Endothelial cell of hepatic sinusoid (primary cell): ENCODE data around the gene GPR68.
"Not testable (repeated sequence)": the region's sequence is repeated elsewhere in the genome, so short reads cannot be mapped to it uniquely, and the experiment has no call there.

ENCODE experiments used
- in situ Hi-C: cut with HindIII; loops from 2 replicates; pipeline ENCODE4 v1.10.0; 2017; ENCODE audit warnings: low sequenced_read_pairs

Gene GPR68

DNA sequence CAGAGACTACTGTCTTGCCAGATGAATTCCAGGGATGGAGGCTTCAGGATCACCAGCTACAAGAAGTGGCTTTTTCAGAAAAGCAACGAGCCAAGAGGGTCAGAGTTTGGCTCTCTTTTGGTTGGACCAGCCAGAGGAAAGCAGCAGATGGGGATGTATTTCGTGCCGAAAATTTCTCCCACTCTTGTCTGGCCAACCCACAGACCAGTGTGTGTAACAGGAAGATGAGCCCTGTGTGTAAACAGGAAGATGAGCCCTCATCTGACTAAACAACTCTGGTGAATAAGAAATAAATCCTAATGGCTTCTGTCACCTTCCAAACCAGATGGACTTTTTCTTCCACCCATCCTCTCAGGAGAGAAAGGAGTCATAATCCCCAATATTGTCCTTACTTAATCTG lies 13.1 kb downstream of the GPR68 start:
- in situ Hi-C loops = no loop called here

DNA sequence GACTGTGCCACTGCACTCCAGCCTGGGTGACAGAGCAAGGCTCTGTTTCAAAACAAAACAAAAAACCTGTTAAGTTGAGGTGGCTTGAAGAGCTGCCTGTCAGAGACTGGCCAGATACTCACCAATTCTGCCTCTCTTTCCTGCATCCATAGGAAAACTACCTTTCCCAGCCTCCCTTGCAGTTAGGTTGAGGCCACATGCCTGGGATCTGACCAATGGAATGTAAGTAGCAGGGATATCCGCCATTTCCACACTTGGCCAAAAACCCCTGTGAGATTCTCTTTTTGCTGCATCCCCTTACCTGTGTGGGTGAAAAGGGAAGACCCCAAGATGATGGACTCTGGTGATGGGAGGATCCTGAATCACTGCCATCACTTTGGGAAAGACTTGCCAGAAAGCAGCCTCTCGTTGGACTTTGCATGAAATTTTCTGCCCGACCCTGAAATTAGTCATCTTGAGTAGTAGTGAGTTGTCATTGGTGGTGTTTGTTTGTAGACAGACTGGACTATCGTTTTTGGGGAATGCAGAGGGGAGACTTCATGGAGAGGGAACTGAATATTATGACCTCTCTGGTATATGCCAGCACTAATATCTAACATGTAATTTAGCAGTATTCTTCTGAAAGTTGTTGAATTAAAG lies 14.0 kb downstream of the GPR68 start:
- in situ Hi-C loops = no loop called here

DNA sequence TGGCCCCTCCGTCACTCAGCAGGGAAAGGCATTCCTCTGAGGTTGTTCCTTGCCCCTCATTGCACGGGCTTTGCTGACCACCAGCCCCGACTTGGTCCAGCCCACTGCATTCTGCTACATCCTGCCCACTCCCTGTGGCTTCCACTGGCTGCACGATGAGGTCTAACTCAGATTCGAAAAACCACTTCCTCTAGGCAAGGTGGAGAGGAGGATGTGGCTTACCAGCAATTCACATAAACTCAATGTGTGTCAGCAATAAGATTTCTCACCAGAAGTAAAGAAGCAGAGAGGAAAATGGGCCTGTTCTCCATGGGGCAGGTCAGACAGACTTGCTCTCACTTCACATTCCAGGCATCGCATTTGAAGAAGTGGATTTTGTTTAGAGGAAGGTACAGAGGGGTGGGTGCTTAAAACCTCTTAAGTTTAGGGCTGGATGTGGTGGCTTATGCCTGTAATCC lies 14.7 kb downstream of the GPR68 start:
- in situ Hi-C loops = no loop called here

DNA sequence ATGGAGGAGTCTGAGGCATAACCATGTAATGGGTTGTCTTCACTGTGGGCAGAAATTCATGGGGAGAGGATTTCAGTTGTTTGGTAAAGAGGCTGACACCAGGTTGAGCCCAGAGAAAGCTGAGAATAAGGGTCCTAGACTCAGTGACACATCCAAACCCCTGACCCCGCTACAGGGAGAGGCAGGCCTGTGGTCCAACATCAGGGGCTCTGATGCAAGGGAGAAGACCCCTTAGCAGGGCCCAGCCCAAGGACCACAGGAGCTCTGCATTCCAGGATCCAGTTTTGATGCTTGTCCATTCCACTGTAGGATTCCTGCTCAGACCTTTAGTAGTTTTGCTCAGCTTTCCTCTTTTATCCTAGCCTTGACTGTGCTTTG lies 15.5 kb downstream of the GPR68 start:
- in situ Hi-C loops = no loop called here

DNA sequence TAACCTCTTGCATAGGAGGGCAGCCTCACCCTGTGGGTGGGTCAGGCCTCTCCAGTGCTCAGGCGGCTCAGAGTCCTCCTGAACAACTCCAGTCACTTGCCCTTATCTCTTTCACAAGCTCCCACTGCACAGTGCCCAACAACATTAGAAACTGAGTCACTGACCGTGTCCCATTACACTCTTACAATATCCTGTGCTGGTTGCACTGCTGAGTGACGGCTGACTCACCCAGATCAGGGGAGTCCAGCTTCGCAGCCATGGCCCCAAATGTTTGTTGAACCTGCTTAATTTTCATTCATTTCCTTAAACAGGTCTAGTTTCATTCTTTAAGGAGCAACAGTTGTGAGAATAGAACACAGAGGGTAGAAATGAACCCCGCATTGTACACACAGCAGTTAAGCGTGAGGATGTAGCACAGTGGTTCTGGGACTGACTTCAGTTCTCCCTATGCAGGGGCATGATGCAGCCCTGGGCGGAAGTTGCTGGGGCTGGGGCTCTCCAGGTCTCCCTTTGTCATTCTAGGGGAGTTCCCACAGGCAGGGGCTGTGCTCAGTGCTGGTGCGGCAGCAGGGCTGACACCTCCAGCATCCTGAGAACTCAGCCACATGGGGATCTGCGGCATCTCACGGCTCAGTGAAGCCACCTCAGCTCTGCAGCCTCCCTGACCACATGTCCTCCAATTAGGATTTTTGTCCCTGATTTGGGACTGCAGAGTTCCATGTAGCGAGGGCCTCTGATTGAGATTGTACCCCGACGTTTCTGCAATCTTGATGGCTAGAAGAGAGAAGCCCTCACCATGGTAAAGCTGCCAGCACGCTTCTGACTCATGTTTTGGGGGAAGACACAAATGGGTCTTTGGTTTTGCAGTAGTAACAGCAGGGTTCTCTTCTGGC lies 16.1 kb downstream of the GPR68 start:
- in situ Hi-C loops = no loop called here

DNA sequence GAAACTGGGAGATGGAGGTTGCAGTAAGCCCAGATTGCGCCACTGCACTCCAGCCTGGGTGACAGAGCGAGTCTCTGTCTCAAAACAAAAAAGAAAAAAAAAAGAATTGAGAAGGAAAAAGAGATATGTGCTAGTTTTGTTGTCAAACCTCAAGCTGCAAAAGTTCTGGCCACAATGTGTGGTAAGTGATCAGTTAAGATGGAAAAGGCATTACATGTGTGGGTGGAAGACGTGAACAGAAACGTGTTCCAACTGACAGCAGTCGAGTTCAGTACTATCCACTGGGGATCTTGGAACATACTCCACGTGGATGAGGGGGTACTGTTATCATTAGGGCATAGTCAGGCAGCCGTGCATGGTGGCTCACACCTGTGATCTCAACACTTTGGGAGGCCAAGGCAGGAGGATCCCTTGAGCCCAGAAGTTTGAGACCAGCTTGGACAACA lies 17.3 kb downstream of the GPR68 start:
- in situ Hi-C loops = no loop called here

DNA sequence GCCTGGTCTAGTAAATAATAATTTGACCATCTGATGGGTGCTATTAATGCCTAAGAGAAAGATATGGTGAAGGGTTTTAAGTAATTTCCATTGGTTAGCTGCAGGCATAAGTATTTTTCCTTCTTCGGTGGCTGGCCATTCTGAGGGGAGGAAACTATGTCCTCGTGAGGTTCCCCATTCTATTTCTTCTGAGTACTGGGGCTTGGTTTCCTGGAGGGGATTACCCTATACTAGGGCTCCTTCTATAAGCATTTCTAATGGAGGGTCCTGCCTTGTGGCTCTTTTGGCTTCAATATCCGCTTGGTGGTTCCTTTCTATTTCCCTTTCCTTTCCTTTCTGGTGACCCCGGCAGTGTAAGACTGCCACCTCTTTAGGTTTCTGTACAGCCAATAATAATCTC lies 18.1 kb downstream of the GPR68 start:
- in situ Hi-C loops = not testable (repeated sequence)

DNA sequence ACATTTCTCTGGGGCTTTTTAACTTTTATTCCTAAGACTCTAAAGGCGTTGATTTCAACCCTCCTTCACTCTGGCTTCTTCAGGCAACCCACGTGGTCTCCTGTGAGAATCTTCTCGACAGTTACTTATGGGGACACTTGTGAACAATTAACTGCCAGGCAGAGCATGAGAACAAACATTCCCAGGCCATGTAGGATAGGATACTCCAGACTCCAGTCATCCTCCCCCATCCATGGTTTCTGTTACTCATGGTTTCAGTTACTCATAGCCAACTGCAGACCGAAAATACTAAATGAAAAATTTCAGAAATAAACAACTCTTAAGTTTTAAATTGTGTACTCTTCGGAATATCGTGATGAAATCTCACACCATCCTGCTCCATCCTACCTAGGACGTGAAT lies 19.5 kb downstream of the GPR68 start:
- in situ Hi-C loops = no loop called here

DNA sequence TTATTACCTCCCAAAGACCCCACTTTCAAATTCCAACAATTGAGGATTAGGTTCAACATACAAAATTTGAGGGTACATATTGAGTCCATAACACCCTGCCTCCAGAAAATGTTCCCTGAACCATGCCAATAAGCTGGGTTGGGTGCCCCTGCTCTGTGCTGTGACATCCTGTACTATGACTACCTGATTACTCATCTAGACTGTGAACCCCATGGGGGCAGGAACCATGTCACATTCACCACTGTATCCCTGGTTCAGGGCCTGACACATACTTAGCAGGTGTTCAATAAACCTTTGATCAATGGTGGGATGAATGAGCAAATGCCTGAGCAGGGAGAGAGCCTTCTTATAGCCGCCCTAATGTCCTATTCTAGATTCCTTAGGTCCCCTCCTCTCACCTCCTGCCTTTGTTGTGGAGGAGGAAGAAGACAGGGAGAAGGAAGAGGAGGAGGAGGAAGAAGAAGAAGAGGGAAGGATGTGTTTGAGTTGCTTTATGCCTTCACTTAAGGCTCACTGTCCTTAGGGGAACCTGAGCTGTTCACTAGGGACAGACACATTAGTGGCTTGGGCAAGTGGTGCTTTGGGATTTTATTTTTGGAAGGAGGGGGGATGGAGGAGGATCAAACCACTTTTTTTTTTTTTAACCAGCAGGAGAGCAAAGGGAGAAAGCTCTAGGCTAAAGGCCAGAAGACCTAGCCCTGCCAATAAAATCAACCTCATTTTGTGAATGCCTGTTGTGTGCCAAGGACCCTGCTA lies 21.3 kb downstream of the GPR68 start:
- in situ Hi-C loops = no loop called here

DNA sequence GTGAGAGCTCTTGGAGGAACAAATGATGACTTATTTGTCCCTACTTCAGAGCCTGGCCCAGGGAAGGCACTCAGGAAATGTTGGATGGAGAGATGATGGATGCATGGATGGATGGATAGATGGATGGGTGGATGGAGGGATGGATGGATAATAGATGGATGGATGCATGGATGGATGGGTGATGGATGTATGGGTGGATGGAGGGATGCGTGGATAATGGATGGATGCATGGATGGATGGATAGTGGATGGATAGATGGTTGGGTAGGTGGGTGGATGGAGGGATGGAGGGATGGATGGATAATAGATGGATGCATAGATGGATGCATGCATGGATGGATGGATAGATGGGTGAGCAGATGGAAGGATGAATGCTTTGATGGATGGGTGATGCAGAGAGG lies 23.2 kb downstream of the GPR68 start:
- in situ Hi-C loops = no loop called here

DNA sequence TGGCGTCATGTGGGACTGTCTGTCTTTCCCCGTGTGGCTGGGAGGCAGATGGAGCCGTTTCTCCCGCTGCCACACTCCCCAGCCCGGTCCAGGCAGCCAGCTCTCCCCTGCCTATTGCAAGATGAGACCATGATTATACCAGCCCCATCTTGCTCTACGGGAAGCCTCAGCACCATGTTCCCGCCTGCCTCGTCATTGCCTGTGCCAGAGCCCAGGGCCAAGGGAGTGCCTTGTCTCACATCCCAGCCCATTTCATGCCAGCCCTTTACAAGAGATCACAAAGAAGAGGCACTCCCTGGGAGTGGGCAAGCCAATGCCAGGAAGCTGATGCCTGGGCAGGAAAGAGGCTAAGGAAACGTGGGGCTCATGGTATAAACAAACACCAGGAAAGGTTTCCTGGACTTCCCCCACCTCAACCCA lies 23.9 kb downstream of the GPR68 start:
- in situ Hi-C loops = no loop called here

DNA sequence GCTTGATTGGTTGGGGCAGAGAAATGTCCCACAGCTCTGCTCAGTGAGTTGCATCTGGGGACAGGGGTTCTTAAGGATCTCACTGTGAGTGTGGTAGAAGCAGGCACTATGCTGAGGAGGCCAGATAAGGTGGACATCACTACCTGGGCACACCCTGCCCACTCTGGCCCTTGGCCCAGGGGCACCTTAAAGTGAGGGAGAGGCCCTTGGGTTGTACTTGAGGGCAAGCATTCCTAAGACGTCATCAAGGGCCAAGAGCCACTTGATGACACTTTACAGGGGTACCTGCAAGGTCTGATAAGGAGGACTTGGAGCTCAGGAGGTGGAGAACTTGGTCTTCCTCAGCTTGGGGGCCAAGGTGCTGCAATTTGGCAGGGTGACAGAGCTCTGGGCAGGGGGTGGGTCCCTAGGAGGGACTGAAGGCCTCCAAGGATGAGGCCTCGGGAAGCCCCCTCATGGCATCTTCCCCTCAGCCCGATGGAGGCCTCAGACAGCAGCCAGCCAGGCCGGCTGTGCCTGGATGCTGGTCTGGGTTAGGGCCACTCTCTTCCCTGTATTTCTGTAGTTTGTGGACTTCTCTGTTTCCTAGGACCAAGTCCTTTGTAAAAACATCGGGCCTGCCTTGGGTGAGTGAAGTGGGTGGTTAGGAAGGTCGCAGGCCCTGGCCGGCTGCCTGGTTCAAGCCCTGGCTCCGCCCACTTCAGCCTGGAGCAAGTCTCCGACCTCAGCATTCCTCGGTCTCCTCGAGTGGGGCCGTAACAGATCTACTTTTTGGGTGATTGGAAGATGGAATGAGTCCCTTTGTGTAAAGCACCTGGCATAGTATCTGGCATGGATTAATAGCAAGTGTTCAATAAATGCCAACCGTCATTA lies 24.8 kb downstream of the GPR68 start:
- in situ Hi-C loops = loop anchor here (5.0 kb wide), 1 partner anchor 73 kb away; no protein-coding TSS in a partner anchor

DNA sequence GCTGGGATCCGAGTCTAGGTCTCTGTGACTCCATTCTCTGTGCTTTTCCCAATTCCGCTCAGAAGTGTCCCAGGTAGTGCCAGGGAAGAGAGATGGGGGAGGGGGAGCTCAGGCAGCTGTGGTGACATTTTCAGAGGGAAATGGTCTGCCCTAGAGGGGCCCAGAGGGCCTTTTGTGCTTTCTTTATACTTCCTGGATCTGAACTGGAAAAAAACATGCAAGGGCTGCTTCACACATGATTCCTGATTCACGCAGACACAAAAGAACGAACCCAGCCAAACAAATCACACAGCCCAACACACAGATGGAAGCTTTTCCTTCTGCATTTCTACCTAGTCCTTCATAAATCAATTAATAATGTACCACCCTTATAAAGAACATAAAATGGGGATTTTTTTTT lies 26.5 kb downstream of the GPR68 start:
- in situ Hi-C loops = loop anchor here (5.0 kb wide), 1 partner anchor 74 kb away; no protein-coding TSS in a partner anchor

DNA sequence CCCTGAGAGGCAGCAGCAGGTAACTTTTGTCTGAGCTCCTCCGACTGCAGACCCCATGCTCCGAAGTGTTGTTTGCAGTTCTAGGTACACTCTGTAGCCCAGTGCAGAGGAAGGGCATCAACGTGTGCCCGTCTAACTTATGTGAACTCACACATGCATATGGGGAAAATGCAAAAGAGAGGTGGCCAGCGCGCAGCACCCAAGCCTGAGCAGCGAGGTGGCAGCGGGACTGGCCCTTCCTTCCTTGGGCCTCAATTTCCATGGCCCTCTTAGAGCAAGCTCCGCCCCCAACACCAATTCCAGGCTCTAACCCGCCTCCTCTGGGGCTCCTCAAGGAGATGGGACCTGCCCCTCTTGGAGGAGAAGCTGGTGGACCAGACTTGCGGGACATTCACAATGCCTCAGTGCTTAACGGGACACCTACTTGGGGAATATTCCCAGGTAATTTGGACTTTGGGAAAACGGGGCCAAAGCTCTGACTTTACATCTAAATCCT lies 27.7 kb downstream of the GPR68 start:
- in situ Hi-C loops = loop anchor here (5.0 kb wide), 1 partner anchor 76 kb away; no protein-coding TSS in a partner anchor

DNA sequence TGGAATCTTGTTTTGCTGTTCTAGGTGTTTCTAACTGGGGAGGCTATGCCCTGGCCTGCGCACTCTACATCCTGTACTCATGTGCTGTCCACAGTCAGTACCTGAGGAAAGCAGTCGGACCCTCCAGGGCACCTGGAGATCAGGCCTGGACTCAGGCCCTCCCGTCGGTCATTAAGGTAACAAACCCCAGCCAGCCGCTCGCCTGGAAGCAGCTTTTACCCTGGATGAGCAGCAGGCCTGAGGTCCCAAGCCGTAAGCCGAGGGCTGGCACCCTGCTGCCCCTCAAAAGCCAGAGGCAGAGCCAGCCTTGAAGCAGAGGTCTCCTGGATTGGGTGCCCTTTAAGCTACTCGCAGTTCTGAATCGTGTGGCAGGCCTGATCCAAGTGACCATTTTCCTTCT lies 29.1 kb downstream of the GPR68 start:
- in situ Hi-C loops = loop anchor here (5.0 kb wide), 1 partner anchor 77 kb away; no protein-coding TSS in a partner anchor

DNA sequence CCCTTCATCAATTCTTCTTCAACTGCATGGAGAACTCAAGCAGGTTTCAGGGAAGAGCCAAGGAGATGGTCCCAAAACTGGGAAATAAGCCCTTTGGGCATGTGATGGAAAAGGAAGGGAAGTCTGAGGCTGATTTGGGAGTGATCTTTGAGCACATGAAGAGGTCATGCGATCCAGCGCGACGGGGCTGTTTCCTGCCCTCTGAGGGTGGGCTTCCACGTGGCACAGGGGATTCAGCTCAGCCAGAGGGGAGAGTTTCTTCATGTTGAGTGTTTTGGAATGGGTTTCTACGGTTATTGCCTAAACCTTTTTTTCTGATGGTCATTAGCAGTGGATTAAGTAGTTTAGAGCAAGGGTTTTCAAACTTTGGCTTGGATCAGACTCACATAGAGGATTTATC lies 30.2 kb downstream of the GPR68 start:
- in situ Hi-C loops = no loop called here

DNA sequence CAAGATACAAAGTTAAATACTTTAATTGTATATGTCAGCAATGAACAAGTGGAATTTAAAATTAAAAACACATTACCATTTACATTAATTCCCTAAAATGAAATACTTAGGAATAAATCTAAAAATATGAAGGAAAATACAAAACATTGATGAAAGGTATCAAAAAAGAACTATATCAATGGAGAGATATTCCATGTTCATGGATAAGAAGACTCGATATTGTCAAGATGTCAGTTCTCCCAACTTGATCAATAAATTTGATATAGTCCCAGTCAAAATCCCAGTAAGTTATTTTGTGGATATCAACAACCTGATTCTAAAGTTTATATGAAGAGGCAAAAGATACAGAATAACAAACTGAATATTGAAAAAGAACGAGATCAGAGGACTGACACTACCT lies 33.5 kb downstream of the GPR68 start:
- in situ Hi-C loops = no loop called here

DNA sequence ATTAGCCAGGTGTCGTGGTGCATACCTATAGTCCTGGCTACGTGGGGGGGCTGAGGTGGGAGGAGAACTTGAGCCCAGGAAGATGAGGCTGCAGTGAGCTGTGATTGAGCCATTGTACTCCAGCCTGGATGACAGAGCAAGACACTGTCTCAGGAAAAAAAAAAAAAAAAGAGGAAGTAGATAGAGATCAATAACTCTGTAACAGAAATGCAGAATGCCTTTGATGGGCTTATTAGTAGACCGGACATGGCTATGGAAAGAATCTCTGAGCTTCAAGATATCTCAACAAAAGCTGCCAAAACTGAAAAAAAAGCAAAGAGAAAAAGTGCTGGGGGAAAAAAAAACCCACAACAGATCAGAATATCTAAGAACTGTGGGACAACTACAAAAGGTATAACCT lies 37.5 kb downstream of the GPR68 start:
- in situ Hi-C loops = no loop called here

DNA sequence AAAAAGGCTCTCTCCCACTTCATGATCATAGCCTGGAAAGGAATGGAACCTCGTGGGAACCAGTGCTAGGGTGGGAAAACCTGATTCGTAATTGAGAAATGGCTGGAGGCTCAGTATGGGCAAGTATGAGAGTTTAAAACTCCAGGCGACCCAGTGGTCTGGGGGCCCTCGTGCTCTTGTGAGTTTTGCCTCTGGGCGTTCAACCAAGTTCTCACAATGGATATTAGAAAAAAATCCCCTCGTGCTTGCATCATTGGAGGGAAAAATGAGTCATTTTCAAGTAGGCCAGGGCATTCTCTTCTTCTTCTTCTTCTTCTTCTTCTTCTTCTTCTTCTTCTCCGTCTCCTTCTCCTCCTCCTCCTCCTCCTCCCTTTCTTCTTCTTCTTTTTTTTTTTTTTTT lies 39.0 kb downstream of the GPR68 start:
- in situ Hi-C loops = no loop called here

DNA sequence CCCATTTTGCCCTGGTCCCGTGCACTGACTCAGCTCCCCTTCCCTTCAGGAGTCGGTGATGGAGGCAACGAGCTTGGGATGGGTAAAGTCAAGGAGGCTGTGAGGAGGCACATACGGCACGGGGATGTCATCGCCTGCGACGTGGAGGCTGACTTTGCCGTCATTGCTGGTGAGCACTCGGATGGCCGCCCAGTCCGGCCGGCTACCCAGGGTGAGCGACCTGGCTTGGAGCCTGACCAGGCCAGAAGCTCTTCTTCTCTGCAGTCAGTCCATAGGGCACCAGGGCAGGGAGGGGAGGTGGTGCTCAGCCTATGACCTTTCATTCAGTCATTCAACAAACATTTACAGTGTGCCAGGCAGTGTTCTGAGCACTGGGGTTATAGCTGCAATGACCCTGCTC lies 39.8 kb downstream of the GPR68 start:
- in situ Hi-C loops = no loop called here
